Fibroblast of lung (primary cell): Measurements from ENCODE around the gene SEMA4D. TPM values are rescaled to one million over a fixed set of nuclear protein-coding genes. Genes with fewer than 3 reads are reported as not detected.

ENCODE experiments used
- DNase-seq, 2 donors: peaks; one replicate each; pipeline versions ENCODE4 v3.0.0 to v3.0.0-alpha.2; 2010; ENCODE audit warnings: low read depth in 2 of 2
- H2AFZ ChIP-seq: 2 replicates; pipeline ENCODE4 v1.5.1; 2012; ENCODE audit warnings: low read length, control low read depth, inconsistent platforms
- H3K27ac ChIP-seq: 2 replicates; pipeline ENCODE4 v1.5.1; 2011; ENCODE audit warnings: low read length, control low read depth; ENCODE audit not compliant: insufficient read depth
- H3K27me3 ChIP-seq: 2 replicates; pipeline ENCODE4 v1.5.1; 2011; ENCODE audit warnings: mild to moderate bottlenecking, low read length; ENCODE audit not compliant: control insufficient read depth, insufficient read depth
- H3K36me3 ChIP-seq: 2 replicates; pipeline ENCODE4 v1.5.1; 2011; ENCODE audit warnings: low read length; ENCODE audit not compliant: control insufficient read depth, insufficient read depth
- H3K4me1 ChIP-seq: 2 replicates; pipeline ENCODE4 v1.5.1; 2011; ENCODE audit warnings: low read length; ENCODE audit not compliant: control insufficient read depth, insufficient read depth; ENCODE audit errors: extremely low read depth
- H3K4me2 ChIP-seq: 2 replicates; pipeline ENCODE4 v1.5.1; 2011; ENCODE audit warnings: low read length, control low read depth; ENCODE audit not compliant: insufficient read depth; ENCODE audit errors: extremely low read depth
- H3K4me3 ChIP-seq, 4 experiments: fragments of 200-600 bp in 1 of 4; sonication (generic) in 1 of 4; replicated peaks in 1 of 4; 2 replicates each; pipeline ENCODE4 v1.5.1; 2011 to 2016; ENCODE audit warnings: low read length in 4 of 4, low read depth in 3 of 4, mild to moderate bottlenecking in 3 of 4, control low read depth in 2 of 4, inconsistent platforms in 1 of 4, mixed read lengths in 1 of 4; ENCODE audit not compliant: insufficient read depth in 1 of 4; ENCODE audit errors: control extremely low read depth in 1 of 4
- H3K79me2 ChIP-seq: 2 replicates; pipeline ENCODE4 v1.5.1; 2012; ENCODE audit warnings: mild to moderate bottlenecking, low read length, inconsistent platforms; ENCODE audit not compliant: control insufficient read depth, insufficient read depth
- H3K9ac ChIP-seq: 2 replicates; pipeline ENCODE4 v1.5.1; 2011; ENCODE audit warnings: mild to moderate bottlenecking, low read length, control low read depth; ENCODE audit not compliant: insufficient read depth
- H3K9me3 ChIP-seq: 2 replicates; pipeline ENCODE4 v1.5.1; 2012; ENCODE audit warnings: low read depth, low read length; ENCODE audit not compliant: control insufficient read depth, insufficient read depth
- H4K20me1 ChIP-seq: 2 replicates; pipeline ENCODE4 v1.5.1; 2011; ENCODE audit warnings: low read length; ENCODE audit not compliant: control insufficient read depth, insufficient read depth; ENCODE audit errors: extremely low read depth
- EZH2 ChIP-seq: IDR thresholded peaks from 2 replicates; pipeline ENCODE4 v1.5.1; 2012; ENCODE audit warnings: low read length, control low read depth, mild to moderate bottlenecking; ENCODE audit errors: missing control alignments
- polyA minus RNA-seq: library from RNA; depleted of rRNA, polyadenylated mRNA; stranded (reverse); fragments of >200 nt; gene quantifications from 2 replicates; pipeline ENCODE4 v1.2.3, GENCODE V29; 2011; ENCODE audit warnings: low replicate concordance
- polyA plus RNA-seq, 2 donors: library from polyadenylated mRNA; depleted of rRNA in 1 of 2; stranded (reverse) in 1 of 2; unstranded in 1 of 2; fragments of >200 nt; gene quantifications; 2 replicates each; pipeline ENCODE4 v1.2.1, GENCODE V29; 2011 to 2012; ENCODE audit warnings: missing spikeins in 1 of 2
- total RNA-seq: library from RNA; depleted of rRNA; stranded (reverse); fragments of >200 nt; gene quantifications from 2 replicates; pipeline ENCODE4 v1.2.1, GENCODE V29; 2014
- TF ChIP-seq, protein P1 (sequence below), 2 donors: IDR thresholded peaks in 1 of 2; conservative IDR thresholded peaks in 1 of 2; 1 replicate in 1 of 2; 2 replicates in 1 of 2; pipeline ENCODE4 v1.5.1; 2011 to 2012; ENCODE audit warnings: low read length in 2 of 2, control low read depth in 1 of 2, inconsistent platforms in 1 of 2, low read depth in 1 of 2, mild to moderate bottlenecking in 1 of 2

The SEMA4D gene, protein sequence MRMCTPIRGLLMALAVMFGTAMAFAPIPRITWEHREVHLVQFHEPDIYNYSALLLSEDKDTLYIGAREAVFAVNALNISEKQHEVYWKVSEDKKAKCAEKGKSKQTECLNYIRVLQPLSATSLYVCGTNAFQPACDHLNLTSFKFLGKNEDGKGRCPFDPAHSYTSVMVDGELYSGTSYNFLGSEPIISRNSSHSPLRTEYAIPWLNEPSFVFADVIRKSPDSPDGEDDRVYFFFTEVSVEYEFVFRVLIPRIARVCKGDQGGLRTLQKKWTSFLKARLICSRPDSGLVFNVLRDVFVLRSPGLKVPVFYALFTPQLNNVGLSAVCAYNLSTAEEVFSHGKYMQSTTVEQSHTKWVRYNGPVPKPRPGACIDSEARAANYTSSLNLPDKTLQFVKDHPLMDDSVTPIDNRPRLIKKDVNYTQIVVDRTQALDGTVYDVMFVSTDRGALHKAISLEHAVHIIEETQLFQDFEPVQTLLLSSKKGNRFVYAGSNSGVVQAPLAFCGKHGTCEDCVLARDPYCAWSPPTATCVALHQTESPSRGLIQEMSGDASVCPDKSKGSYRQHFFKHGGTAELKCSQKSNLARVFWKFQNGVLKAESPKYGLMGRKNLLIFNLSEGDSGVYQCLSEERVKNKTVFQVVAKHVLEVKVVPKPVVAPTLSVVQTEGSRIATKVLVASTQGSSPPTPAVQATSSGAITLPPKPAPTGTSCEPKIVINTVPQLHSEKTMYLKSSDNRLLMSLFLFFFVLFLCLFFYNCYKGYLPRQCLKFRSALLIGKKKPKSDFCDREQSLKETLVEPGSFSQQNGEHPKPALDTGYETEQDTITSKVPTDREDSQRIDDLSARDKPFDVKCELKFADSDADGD
- 2.6 TPM in 2 replicates for total RNA-seq
- 0.67 and 0.68 TPM in 2 replicates for polyA plus RNA-seq
- polyA plus RNA-seq (2012) = 0.93 and 1.1 TPM in 2 replicates
- polyA minus RNA-seq = 0.59 and 6.9 TPM in 2 replicates

DNA sequence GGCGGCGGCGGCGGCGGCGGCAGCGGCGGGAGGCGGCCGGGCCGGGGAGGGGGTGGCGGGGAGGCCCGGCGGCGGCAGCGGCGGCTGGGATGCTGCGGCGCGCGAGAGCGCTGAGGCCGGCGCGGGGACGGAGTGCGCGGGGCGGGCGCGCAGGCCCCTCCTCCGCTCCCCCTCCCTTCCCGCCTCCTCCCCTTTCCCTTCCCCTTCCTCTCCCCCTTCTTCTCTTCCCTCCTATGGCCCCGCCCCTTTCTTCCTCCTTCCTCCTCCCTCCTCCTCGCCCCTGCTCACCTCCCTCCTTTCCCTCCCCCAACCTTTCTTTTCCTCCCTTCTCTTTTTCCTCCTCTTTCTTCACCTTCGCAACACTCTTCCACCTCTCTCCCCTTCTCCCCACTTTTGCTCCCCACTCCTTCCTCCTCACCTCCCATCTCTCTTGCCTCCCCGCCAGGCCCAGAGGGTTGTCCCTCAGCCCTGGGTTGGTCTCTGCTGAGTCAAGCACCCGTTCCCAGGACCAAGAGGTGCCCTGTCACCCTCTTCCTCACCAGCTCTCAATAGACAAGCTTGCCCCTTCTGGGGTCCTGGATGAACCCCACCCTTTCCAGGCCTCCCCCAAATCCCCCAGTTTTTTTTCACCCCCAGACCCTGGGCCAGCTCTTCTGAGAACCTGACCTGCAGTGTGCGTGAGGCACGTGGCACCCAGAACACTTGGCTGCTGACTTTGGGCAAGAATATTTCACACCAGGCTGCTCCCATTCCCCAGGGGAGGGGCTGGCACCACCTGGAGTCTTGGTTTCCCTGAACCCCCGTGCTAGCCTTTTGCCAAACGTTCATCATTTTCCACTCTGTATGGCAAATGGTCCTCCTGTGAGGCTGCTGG lies at the start of gene SEMA4D:
TSS of gene SEMA4D (minus strand) at position 136 of the 874 bp plus-strand sequence. CDS start 92,657 bp downstream, outside the sequence.
- H3K27ac ChIP-seq = no peak within 1 kb of the TSS
- peak; percentile 36 to 57 for DNase-seq
- no peaks in the 10 kb centered on the region for H3K79me2 ChIP-seq
- no peak within 1 kb of the TSS for H3K4me2 ChIP-seq
- no peaks in the 10 kb centered on the region for H3K4me1 ChIP-seq
- no peak within 1 kb of the TSS for H2AFZ ChIP-seq
- TF ChIP-seq EZH2 = no peak
- TF ChIP-seq, protein P1, sequence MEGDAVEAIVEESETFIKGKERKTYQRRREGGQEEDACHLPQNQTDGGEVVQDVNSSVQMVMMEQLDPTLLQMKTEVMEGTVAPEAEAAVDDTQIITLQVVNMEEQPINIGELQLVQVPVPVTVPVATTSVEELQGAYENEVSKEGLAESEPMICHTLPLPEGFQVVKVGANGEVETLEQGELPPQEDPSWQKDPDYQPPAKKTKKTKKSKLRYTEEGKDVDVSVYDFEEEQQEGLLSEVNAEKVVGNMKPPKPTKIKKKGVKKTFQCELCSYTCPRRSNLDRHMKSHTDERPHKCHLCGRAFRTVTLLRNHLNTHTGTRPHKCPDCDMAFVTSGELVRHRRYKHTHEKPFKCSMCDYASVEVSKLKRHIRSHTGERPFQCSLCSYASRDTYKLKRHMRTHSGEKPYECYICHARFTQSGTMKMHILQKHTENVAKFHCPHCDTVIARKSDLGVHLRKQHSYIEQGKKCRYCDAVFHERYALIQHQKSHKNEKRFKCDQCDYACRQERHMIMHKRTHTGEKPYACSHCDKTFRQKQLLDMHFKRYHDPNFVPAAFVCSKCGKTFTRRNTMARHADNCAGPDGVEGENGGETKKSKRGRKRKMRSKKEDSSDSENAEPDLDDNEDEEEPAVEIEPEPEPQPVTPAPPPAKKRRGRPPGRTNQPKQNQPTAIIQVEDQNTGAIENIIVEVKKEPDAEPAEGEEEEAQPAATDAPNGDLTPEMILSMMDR (conservative IDR thresholded peaks at IDR 0.05 in 1 of 2, IDR thresholded peaks at IDR 0.05 in 1 of 2; ENCODE audit: low read depth in 1 of 2, low read length in 2 of 2) = no peak
- no peaks in the 10 kb centered on the region for H3K9me3 ChIP-seq
- H3K4me3 ChIP-seq = peak within 1 kb of the TSS in 2 of 4 experiments; percentile 41 to 62
- H3K9ac ChIP-seq = no peak within 1 kb of the TSS
- peaks cover 2% of the 10 kb centered on the region for H3K27me3 ChIP-seq
- H3K36me3 ChIP-seq = no peaks in the 10 kb centered on the region
- H4K20me1 ChIP-seq = no peaks in the 10 kb centered on the region

DNA sequence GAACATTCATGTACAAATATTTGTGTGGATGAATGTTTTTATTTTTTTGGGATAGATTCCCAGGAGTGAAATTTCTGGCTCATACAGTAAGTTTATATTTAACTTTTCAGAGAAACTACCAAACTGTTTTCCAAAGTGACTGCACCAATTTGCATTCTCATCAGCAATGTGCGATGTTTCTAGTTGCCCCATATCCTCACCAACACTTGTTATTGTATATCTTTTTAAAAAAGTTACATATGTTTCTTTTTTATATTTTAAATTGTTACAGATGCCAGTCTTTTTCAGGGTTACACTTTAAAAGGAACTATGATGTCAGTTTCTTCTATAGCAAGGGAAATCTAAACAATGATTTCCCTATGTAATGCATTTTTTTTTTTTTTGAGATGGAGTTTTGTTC lies 49.1 kb upstream of the SEMA4D start:
- Histone ChIP-seq H3K4me2 (no peak overlapping the region), H3K9ac (no peak overlapping the region), H3K9me3 (no peaks in the 10 kb centered on the region), H2AFZ (no peak overlapping the region), H3K27ac (no peak overlapping the region), H3K79me2 (no peaks in the 10 kb centered on the region), H3K27me3 (no peaks in the 10 kb centered on the region), H3K4me1 (no peaks in the 10 kb centered on the region), H4K20me1 (no peaks in the 10 kb centered on the region), H3K4me3 (no peak overlapping the region), H3K36me3 (no peaks in the 10 kb centered on the region)
- no peak for TF ChIP-seq EZH2
- TF ChIP-seq, protein P1 (conservative IDR thresholded peaks at IDR 0.05 in 1 of 2, IDR thresholded peaks at IDR 0.05 in 1 of 2; ENCODE audit: low read depth in 1 of 2, low read length in 2 of 2) = no peak
- no peak for DNase-seq
